Measurements from ENCODE around the gene CDKAL1. TPM values are rescaled to one million over a fixed set of nuclear protein-coding genes. Genes with fewer than 3 reads are reported as not detected.

Gene CDKAL1
- total and polyA plus RNA-seq, 2 experiments from 2014 or later: 12.2 to 13.7 TPM

GRCh38 chr6:20771409-20771808 lies 237.2 kb downstream of the CDKAL1 start:
- DNase-seq (ENCODE audit: low read depth in 1 of 2, low spot score in 1 of 2): peak in 1 of 2 donors; percentile 18
- no peaks in the 10 kb centered on the region for H3K27me3 ChIP-seq
- H3K36me3 ChIP-seq: no peaks in the 10 kb centered on the region
- peaks cover 18% of the 10 kb centered on the region for H3K4me1 ChIP-seq (ENCODE audit: low read depth)
- H3K27ac ChIP-seq: peak overlapping the region; percentile 52
- H3K4me3 ChIP-seq: no peak overlapping the region
- H3K9me3 ChIP-seq (ENCODE audit: low read depth): no peaks in the 10 kb centered on the region
- TF ChIP-seq, protein P1, sequence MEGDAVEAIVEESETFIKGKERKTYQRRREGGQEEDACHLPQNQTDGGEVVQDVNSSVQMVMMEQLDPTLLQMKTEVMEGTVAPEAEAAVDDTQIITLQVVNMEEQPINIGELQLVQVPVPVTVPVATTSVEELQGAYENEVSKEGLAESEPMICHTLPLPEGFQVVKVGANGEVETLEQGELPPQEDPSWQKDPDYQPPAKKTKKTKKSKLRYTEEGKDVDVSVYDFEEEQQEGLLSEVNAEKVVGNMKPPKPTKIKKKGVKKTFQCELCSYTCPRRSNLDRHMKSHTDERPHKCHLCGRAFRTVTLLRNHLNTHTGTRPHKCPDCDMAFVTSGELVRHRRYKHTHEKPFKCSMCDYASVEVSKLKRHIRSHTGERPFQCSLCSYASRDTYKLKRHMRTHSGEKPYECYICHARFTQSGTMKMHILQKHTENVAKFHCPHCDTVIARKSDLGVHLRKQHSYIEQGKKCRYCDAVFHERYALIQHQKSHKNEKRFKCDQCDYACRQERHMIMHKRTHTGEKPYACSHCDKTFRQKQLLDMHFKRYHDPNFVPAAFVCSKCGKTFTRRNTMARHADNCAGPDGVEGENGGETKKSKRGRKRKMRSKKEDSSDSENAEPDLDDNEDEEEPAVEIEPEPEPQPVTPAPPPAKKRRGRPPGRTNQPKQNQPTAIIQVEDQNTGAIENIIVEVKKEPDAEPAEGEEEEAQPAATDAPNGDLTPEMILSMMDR (IDR thresholded peaks at IDR 0.05; ENCODE audit: low read depth, low read length): no peak

DNA sequence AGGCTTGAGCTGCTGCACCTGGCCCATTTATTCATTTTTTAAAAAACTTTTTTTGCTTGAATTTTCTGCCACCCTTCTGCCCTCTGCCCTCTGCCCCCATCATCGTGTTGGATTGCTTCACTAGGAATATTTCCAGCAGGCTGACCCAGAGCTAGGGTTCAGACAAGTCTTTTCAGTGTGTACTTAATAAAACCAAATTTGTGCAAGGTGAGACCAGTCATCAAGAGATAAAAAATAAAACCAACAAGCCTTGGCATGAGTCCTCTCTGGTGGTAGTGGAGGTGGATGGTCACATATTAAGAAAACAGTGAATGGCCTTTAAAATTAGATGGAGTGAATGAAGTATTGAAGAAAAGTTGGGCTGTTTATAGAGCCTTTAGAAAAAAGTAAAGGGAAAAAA lies 239.6 kb downstream of the CDKAL1 start:
- Histone ChIP-seq H3K4me3 (no peak overlapping the region), H3K9me3 (ENCODE audit: low read depth) (no peaks in the 10 kb centered on the region), H3K36me3 (no peaks in the 10 kb centered on the region), H3K27ac (no peak overlapping the region), H3K27me3 (no peaks in the 10 kb centered on the region), H3K4me1 (ENCODE audit: low read depth) (peaks cover 18% of the 10 kb centered on the region)
- TF ChIP-seq, protein P1 (IDR thresholded peaks at IDR 0.05; ENCODE audit: low read depth, low read length): no peak
- no peak for DNase-seq (ENCODE audit: low read depth in 1 of 2, low spot score in 1 of 2)

DNA sequence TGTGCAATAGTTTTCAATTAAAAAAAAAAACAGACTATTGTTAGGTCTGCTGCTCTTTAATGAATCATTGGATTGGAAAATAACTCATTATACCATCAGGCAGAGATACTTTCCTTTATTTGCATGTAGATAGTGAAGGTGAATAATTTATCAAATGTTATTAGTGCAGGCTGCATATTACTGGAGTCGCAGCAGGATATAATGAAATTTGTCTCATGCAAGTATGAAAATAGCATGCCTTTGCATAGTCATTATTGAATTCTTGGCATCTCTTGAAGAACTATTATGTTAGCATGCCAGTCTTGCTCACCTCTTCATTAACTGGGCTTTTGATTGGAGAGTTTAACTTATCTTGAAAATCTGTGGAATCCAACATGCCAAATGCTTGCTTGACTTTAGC lies 241.7 kb downstream of the CDKAL1 start:
- H3K27me3 ChIP-seq: no peaks in the 10 kb centered on the region
- no peaks in the 10 kb centered on the region for H3K9me3 ChIP-seq (ENCODE audit: low read depth)

GRCh38 chr6:20777801-20778200 lies 243.5 kb downstream of the CDKAL1 start:
- Histone ChIP-seq H3K9me3 (ENCODE audit: low read depth) (no peaks in the 10 kb centered on the region), H3K27ac (no peak overlapping the region), H3K27me3 (no peaks in the 10 kb centered on the region), H3K36me3 (no peaks in the 10 kb centered on the region), H3K4me1 (ENCODE audit: low read depth) (no peaks in the 10 kb centered on the region), H3K4me3 (no peak overlapping the region)
- TF ChIP-seq, protein P1 (IDR thresholded peaks at IDR 0.05; ENCODE audit: low read depth, low read length): no peak
- no peak for DNase-seq (ENCODE audit: low read depth in 1 of 2, low spot score in 1 of 2)

More for the DNA sequence above, 241.7 kb downstream of the CDKAL1 start:
- Histone ChIP-seq H3K27ac (no peak overlapping the region), H3K4me3 (no peak overlapping the region), H3K4me1 (ENCODE audit: low read depth) (peaks cover 11% of the 10 kb centered on the region), H3K36me3 (no peaks in the 10 kb centered on the region)
- no peak for DNase-seq (ENCODE audit: low read depth in 1 of 2, low spot score in 1 of 2)
- TF ChIP-seq, protein P1 (IDR thresholded peaks at IDR 0.05; ENCODE audit: low read depth, low read length): no peak

DNA sequence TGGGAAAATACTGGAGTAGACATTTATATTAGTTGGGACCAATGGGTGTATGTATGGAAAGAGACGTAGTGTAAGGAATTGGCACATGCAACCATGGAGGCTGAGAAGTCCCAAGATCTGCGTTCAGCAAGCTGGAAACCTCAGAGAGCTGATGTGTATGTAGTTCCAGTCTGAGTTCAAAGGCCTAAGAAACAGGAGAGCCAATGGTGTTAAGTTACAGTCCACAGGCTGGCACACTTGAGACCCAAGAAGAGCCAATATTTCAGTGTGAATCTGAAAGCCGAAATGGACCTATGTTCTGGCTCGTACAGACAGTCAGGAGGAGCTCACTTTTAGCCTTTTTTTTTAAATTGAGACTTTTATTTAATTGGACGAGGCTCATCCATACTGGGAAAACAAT lies 244.2 kb downstream of the CDKAL1 start:
- H3K36me3 ChIP-seq: no peaks in the 10 kb centered on the region
- no peaks in the 10 kb centered on the region for H3K4me1 ChIP-seq (ENCODE audit: low read depth)
- peak in 1 of 2 donors; percentile 29 for DNase-seq (ENCODE audit: low read depth in 1 of 2, low spot score in 1 of 2)
- no peak overlapping the region for H3K4me3 ChIP-seq
- TF ChIP-seq, protein P1 (IDR thresholded peaks at IDR 0.05; ENCODE audit: low read depth, low read length): no peak
- H3K27ac ChIP-seq: no peak overlapping the region
- H3K9me3 ChIP-seq (ENCODE audit: low read depth): no peaks in the 10 kb centered on the region
- H3K27me3 ChIP-seq: no peaks in the 10 kb centered on the region

DNA sequence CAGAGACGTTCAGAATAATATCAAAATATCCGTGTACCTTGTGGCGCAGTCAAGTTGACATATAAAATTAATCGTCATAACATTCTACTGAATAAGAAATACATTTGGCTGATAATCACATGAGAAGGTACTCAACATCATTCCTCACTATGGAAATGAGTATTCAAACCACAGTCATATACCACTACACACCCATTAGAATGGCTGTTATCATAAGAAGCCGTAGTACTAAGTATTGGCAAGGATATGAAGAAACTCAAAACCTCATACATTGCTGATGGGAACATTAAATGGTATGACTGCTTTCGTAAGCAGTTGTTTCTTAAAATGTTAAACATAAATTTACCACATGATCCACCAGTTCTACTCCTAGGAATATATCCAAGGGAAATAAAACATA lies 244.7 kb downstream of the CDKAL1 start:
- H3K36me3 ChIP-seq: no peaks in the 10 kb centered on the region
- H3K27me3 ChIP-seq: no peaks in the 10 kb centered on the region
- H3K9me3 ChIP-seq (ENCODE audit: low read depth): no peaks in the 10 kb centered on the region
- no peak overlapping the region for H3K27ac ChIP-seq
- DNase-seq (ENCODE audit: low read depth in 1 of 2, low spot score in 1 of 2): no peak
- H3K4me3 ChIP-seq: no peak overlapping the region
- H3K4me1 ChIP-seq (ENCODE audit: low read depth): no peaks in the 10 kb centered on the region
- TF ChIP-seq, protein P1 (IDR thresholded peaks at IDR 0.05; ENCODE audit: low read depth, low read length): no peak

Measured in cardiac muscle cell (in vitro differentiated cells and primary cell).